ENCODE data around the gene UBXN4.
"Not testable (repeated sequence)": the region's sequence is repeated elsewhere in the genome, so short reads cannot be mapped to it uniquely, and the experiment has no call there.

The UBXN4 gene

GRCh38 chr2:135741395-135742324 lies at the start of gene UBXN4:
Gene UBXN4, plus strand, starts transcription at chr2:135741855. Its CDS starts 75 bp downstream, at chr2:135741930.
- DNase-seq (ENCODE audit: low spot score) = peak; percentile 86

GRCh38 chr2:135694711-135695110 lies 46.9 kb upstream of the UBXN4 start:
- DNase-seq (ENCODE audit: low spot score) = no peak

- DNase-seq (ENCODE audit: low spot score) = no peak
These were observed 42.8 kb upstream of the UBXN4 start for GRCh38 chr2:135698838-135699237.

- no peak for DNase-seq (ENCODE audit: low spot score)
These were observed 40.2 kb upstream of the UBXN4 start for GRCh38 chr2:135701442-135701841.

- DNase-seq (ENCODE audit: low spot score) = no peak
These were observed 38.4 kb upstream of the UBXN4 start for GRCh38 chr2:135703300-135703699.

GRCh38 chr2:135704075-135704474 lies 37.6 kb upstream of the UBXN4 start:
- not testable (repeated sequence) for DNase-seq (ENCODE audit: low spot score)

- no peak for DNase-seq (ENCODE audit: low spot score)
These were observed 33.5 kb upstream of the UBXN4 start for GRCh38 chr2:135708159-135708558.

- peak; percentile 47 for DNase-seq (ENCODE audit: low spot score)
These were observed 31.7 kb upstream of the UBXN4 start for GRCh38 chr2:135709992-135710391.

GRCh38 chr2:135715086-135715485 lies 26.6 kb upstream of the UBXN4 start:
- not testable (repeated sequence) for DNase-seq (ENCODE audit: low spot score)

GRCh38 chr2:135728064-135728743 lies 13.5 kb upstream of the UBXN4 start:
- no peak for DNase-seq (ENCODE audit: low spot score)

GRCh38 chr2:135732561-135732960 lies 9.1 kb upstream of the UBXN4 start:
- no peak for DNase-seq (ENCODE audit: low spot score)

GRCh38 chr2:135733045-135733444 lies 8.6 kb upstream of the UBXN4 start:
- no peak for DNase-seq (ENCODE audit: low spot score)

GRCh38 chr2:135736546-135736945 lies 5.1 kb upstream of the UBXN4 start:
- DNase-seq (ENCODE audit: low spot score) = no peak

- DNase-seq (ENCODE audit: low spot score) = no peak
These were observed 1.4 kb upstream of the UBXN4 start for GRCh38 chr2:135740206-135740605.

- no peak for DNase-seq (ENCODE audit: low spot score)
These were observed 636 bp upstream of the UBXN4 start for GRCh38 chr2:135741043-135741394.

GRCh38 chr2:135742325-135742757 lies 686 bp downstream of the UBXN4 start:
- DNase-seq (ENCODE audit: low spot score) = peak; percentile 21

GRCh38 chr2:135743860-135744259 lies 2.2 kb downstream of the UBXN4 start:
- no peak for DNase-seq (ENCODE audit: low spot score)

GRCh38 chr2:135744760-135745314 lies 3.2 kb downstream of the UBXN4 start:
- DNase-seq (ENCODE audit: low spot score) = peak; percentile 52

GRCh38 chr2:135745545-135745944 lies 3.9 kb downstream of the UBXN4 start:
- no peak for DNase-seq (ENCODE audit: low spot score)

- no peak for DNase-seq (ENCODE audit: low spot score)
These were observed 13.9 kb downstream of the UBXN4 start for GRCh38 chr2:135755573-135755972.

- DNase-seq (ENCODE audit: low spot score) = no peak
These were observed 15.0 kb downstream of the UBXN4 start for GRCh38 chr2:135756692-135757091.

- no peak for DNase-seq (ENCODE audit: low spot score)
These were observed 20.4 kb downstream of the UBXN4 start for GRCh38 chr2:135762022-135762421.

GRCh38 chr2:135762530-135762929 lies 20.9 kb downstream of the UBXN4 start:
- DNase-seq (ENCODE audit: low spot score) = no peak

Measured in HuH-7.5 (cell line).